ENCODE data around the gene MICAL2.

MICAL2 gene

GRCh38 chr11:12069066-12069676, 41.2 kb upstream of the MICAL2 start:
- no peak for TF ChIP-seq ISL1 (CRISPR knock-in tag; IDR thresholded peaks at IDR 0.05)
- no peak for TF ChIP-seq CREB5 (CRISPR knock-in tag; IDR thresholded peaks at IDR 0.05; ENCODE audit: low read depth)
- no peak for TF ChIP-seq TSHZ2 (CRISPR knock-in tag; IDR thresholded peaks at IDR 0.05)
- TF ChIP-seq CSDC2 (CRISPR knock-in tag; IDR thresholded peaks at IDR 0.05): no peak
- TF ChIP-seq GLIS3 (CRISPR knock-in tag; IDR thresholded peaks at IDR 0.05): no peak
- no peak for TF ChIP-seq TOX (CRISPR knock-in tag; IDR thresholded peaks at IDR 0.05; ENCODE audit: borderline replicate concordance)
- no peak for TF ChIP-seq ZFP30 (CRISPR knock-in tag; IDR thresholded peaks at IDR 0.05)
- no peak for TF ChIP-seq TCF4 (CRISPR knock-in tag; IDR thresholded peaks at IDR 0.05; ENCODE audit: borderline replicate concordance)
- no peak for TF ChIP-seq CSRNP3 (CRISPR knock-in tag; IDR thresholded peaks at IDR 0.05)
- no peak for TF ChIP-seq ESRRG (CRISPR knock-in tag; IDR thresholded peaks at IDR 0.05)
- no peak for TF ChIP-seq ZNF70 (CRISPR knock-in tag; IDR thresholded peaks at IDR 0.05)
- no peak for TF ChIP-seq PPARA (CRISPR knock-in tag; IDR thresholded peaks at IDR 0.05; ENCODE audit: borderline replicate concordance)
- no peak for TF ChIP-seq POU6F1 (CRISPR knock-in tag; IDR thresholded peaks at IDR 0.05; ENCODE audit: borderline replicate concordance, low read depth)
- TF ChIP-seq OSR1 (CRISPR knock-in tag; IDR thresholded peaks at IDR 0.05): no peak
- no peak for TF ChIP-seq ZFP3 (CRISPR knock-in tag; IDR thresholded peaks at IDR 0.05)
- TF ChIP-seq ARNTL (CRISPR knock-in tag; IDR thresholded peaks at IDR 0.05; ENCODE audit: borderline replicate concordance, low read depth): no peak
- no peak for TF ChIP-seq ZC3H10 (CRISPR knock-in tag; IDR thresholded peaks at IDR 0.05)
- TF ChIP-seq SNAI2 (CRISPR knock-in tag; IDR thresholded peaks at IDR 0.05): no peak
- ATAC-seq: no peak

GRCh38 chr11:12070446-12071267, 39.7 kb upstream of the MICAL2 start:
- no peak for TF ChIP-seq TSHZ2 (CRISPR knock-in tag; IDR thresholded peaks at IDR 0.05)
- no peak for TF ChIP-seq CSDC2 (CRISPR knock-in tag; IDR thresholded peaks at IDR 0.05)
- no peak for TF ChIP-seq TCF4 (CRISPR knock-in tag; IDR thresholded peaks at IDR 0.05; ENCODE audit: borderline replicate concordance)
- no peak for TF ChIP-seq PATZ1 (CRISPR knock-in tag; IDR thresholded peaks at IDR 0.05; ENCODE audit: borderline replicate concordance)
- no peak for TF ChIP-seq TOX (CRISPR knock-in tag; IDR thresholded peaks at IDR 0.05; ENCODE audit: borderline replicate concordance)
- TF ChIP-seq CSRNP3 (CRISPR knock-in tag; IDR thresholded peaks at IDR 0.05): no peak
- no peak for TF ChIP-seq ZFP3 (CRISPR knock-in tag; IDR thresholded peaks at IDR 0.05)
- TF ChIP-seq ZNF70 (CRISPR knock-in tag; IDR thresholded peaks at IDR 0.05): no peak
- TF ChIP-seq ISL1 (CRISPR knock-in tag; IDR thresholded peaks at IDR 0.05): no peak
- ATAC-seq: no peak
